Stomach (tissue), 9 donors: ENCODE results near the gene R3HDM4. TPM values are rescaled to one million over a fixed set of nuclear protein-coding genes. Genes with fewer than 3 reads are reported as not detected.

Experiments
- DNase-seq, 2 donors: peaks; one replicate each; pipeline versions ENCODE4 v3.0.0 to v3.0.0-alpha.2; 2013 to 2019
- H3K27ac ChIP-seq, 5 donors: fragments of 200-600 bp in 4 of 5; sonication (generic) in 4 of 5; one replicate each; pipeline ENCODE4 v1.5.1; 2013 to 2019; ENCODE audit warnings: mild to moderate bottlenecking in 1 of 5, moderate library complexity in 1 of 5
- H3K27me3 ChIP-seq, 3 donors: fragments of 200-600 bp; sonication (generic); one replicate each; pipeline ENCODE4 v1.5.1; 2017 to 2019; ENCODE audit warnings: mixed run types in 1 of 3
- H3K36me3 ChIP-seq, 4 donors: fragments of 200-600 bp; sonication (generic); 1 replicate in 3 of 4; 2 replicates in 1 of 4; pipeline ENCODE4 v1.5.1; 2016 to 2019
- H3K4me1 ChIP-seq, 4 donors: fragments of 200-600 bp; sonication (generic); one replicate each; pipeline ENCODE4 v1.5.1; 2016 to 2019
- H3K4me3 ChIP-seq, 4 donors: fragments of 200-600 bp; sonication (generic) in 3 of 4; one replicate each; pipeline ENCODE4 v1.5.1; 2016 to 2019; ENCODE audit warnings: mild to moderate bottlenecking in 1 of 4
- H3K9me3 ChIP-seq, 4 donors: fragments of 200-600 bp; sonication (generic); one replicate each; pipeline ENCODE4 v1.5.1; 2016 to 2019
- EP300 ChIP-seq: sonication (generic); formaldehyde crosslinking; IDR thresholded peaks from one replicate; pipeline ENCODE4 v1.6.1; 2017; ENCODE audit warnings: antibody characterized with exemption
- POLR2A ChIP-seq, 4 donors: fragments of 450-650 bp; IDR thresholded peaks; one replicate each; pipeline ENCODE4 v1.6.1; 2016; ENCODE audit warnings: antibody characterized with exemption in 4 of 4, control low read depth in 2 of 4, mild to moderate bottlenecking in 1 of 4, moderate library complexity in 1 of 4
- POLR2AphosphoS5 ChIP-seq, 3 donors: sonication (generic); formaldehyde crosslinking; IDR thresholded peaks; one replicate each; pipeline ENCODE4 v1.6.1; 2016; ENCODE audit warnings: antibody characterized with exemption in 3 of 3
- WGBS, 5 donors: extraction: QIAGEN DNeasy Blood & Tissue Kit in 3 of 5; methylation state at CpG; one replicate each; pipeline versions ENCODE4 v1.1.5 to v1.1.7; 2013 to 2018; 5-methylcytosine and 5-hydroxymethylcytosine counted together
- intact Hi-C: fragments of 100-400 bp; cut with DNase I; formaldehyde crosslinking; loops from one replicate; pipeline ENCODE4 v1.15.1; 2023; ENCODE audit warnings: low total_unique reads
- polyA plus RNA-seq, 3 donors: library from polyadenylated mRNA; stranded (reverse); fragments of 200-250 nt; gene quantifications; one replicate each; pipeline ENCODE4 v1.2.3, GENCODE V29; 2013
- total RNA-seq, 5 donors: library from RNA; depleted of rRNA; stranded (reverse); fragments of >200 nt; gene quantifications; one replicate each; pipeline versions ENCODE4 v1.1.0 to v1.2.3, GENCODE V29; 2014 to 2016
- TF ChIP-seq, protein P1 (sequence below), 7 experiments: fragments of 450-650 bp in 4 of 7; fragments of 200-600 bp in 3 of 7; sonication (generic) in 3 of 7; IDR thresholded peaks; one replicate each; pipeline ENCODE4 v1.5.1; 2016 to 2019; ENCODE audit warnings: antibody characterized with exemption in 7 of 7, control low read depth in 2 of 7, mild to moderate bottlenecking in 1 of 7
- donor health status: healthy with polysubstance abuse.
- donor health status: Bipolar disorder and iron deficiency.
- donor health status: healthy.

R3HDM4 gene
- total and polyA plus RNA-seq, 8 donors, result 5.8 to 63.8 (median 48.4) TPM

DNA sequence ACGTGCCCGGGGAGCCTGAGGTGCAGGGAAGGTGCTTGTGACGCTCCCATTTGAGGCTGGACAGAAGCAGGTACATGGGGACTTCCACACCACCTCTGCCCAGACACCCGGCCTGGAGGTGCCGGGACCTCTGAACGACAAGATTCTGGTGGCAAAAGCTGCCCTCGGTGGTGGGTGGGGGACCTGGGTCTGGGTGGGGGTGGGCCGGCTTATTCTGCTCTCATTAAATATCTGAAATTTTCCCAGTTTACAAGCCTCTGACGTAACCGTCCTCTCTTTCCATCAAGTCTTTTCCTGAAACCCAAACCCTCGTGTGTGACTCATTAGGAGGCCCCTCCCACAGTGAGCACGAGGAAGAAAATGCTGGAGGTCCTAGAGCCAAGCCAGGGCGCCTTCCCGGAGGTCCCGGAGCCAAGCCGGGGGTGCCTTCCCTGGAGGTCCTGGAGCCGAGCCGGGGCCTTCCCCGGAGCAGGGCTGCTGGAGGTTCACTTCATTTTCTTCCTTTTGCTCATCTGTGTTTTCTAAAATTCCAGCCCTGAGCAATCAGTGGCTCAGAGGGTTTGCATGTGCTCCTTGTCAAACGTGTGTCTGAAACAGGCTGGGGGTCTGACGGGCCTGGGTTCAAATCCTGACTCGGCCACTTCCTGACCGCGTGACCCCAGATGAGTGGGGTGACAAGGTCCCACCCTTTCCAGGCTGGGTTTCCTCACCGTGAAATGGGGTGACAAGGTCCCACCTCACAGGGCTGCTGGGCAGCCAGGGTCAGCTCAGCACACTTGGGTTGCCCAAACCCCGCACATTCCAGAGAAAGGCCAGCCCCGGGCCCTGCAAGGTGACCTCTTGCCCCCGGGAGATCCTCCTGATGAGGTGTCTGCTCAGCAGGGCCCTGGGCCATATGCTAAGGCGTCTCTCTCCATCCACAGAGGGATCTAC lies 43.5 kb downstream of the R3HDM4 start:
- H3K4me1 ChIP-seq, result peaks cover 12 to 52% (median 33%) of the 10 kb centered on the region in 4 donors
- peaks cover 16 to 67% (median 59%) of the 10 kb centered on the region in 4 donors for H3K36me3 ChIP-seq
- TF ChIP-seq POLR2AphosphoS5 (IDR thresholded peaks at IDR 0.05) (peak in 1 of 3 donors; percentile 50), POLR2A (IDR thresholded peaks at IDR 0.05) (no peak)
- no peaks in the 10 kb centered on the region for H3K9me3 ChIP-seq
- peak in 1 of 2 donors; percentile 79 for DNase-seq
- intact Hi-C loops, result loop anchor here (5.0 kb wide), 1 partner anchor 48 kb away; the partner anchor contains the start of gene KISS1R
- H3K4me3 ChIP-seq, result no peak overlapping the region
- H3K27ac ChIP-seq, result peak overlapping the region; percentile 58 to 90 (median 84)
- 67 to 77% (median 69%) methylated on average over 26 to 29 of the region's 29 CpGs for WGBS, 5 donors
- no peaks in the 10 kb centered on the region for H3K27me3 ChIP-seq

DNA sequence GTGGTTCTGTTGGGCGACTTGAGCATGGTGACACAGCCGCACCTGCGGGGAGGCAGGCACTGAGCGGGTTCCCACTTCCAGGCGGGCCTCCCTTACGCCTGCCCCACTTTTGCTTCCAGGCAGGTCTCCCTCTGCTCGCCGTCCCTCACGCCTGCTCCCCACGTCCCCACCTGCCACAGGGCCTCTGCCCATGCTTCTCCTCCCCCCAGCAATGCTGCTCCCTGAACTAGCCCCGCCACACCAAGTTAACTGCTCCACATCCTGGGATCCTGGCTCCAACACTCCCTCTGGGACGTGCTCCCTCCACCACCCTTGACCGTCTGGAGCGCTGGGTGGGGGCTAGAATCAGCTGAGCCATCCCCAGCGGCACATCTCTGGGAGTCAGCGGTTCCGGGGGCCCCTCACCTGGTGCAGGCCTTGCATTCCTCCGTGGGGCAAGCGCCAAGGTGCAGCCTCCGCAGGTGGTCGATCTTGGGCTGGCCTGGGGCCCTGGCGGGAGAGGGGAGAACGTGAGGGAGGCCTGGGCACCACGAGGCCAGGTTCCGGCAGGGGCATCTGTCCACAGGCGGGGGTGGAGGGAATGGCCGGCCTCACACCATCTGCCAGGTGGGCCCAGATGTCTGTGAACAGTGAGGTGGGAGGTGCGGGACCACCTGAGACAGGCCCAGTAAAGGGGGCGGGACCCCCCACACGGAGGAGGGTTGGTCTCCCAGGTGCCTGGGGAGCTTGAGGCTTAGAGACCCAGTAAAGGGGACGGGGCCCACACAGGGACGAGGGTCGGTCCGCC lies 44.4 kb downstream of the R3HDM4 start:
- DNase-seq, result no peak
- Histone ChIP-seq H3K9me3 (no peaks in the 10 kb centered on the region), H3K4me1 (peaks cover 17 to 58% (median 36%) of the 10 kb centered on the region in 4 donors), H3K4me3 (no peak overlapping the region), H3K36me3 (peaks cover 16 to 58% (median 50%) of the 10 kb centered on the region in 4 donors), H3K27ac (peak overlapping the region; percentile 58 to 90 (median 84)), H3K27me3 (no peaks in the 10 kb centered on the region)
- intact Hi-C loops, result loop anchor here (5.0 kb wide), 1 partner anchor 49 kb away; the partner anchor contains the start of gene KISS1R
- TF ChIP-seq POLR2A (IDR thresholded peaks at IDR 0.05), result no peak
- no peak for TF ChIP-seq POLR2AphosphoS5 (IDR thresholded peaks at IDR 0.05)
- TF ChIP-seq, protein P1, sequence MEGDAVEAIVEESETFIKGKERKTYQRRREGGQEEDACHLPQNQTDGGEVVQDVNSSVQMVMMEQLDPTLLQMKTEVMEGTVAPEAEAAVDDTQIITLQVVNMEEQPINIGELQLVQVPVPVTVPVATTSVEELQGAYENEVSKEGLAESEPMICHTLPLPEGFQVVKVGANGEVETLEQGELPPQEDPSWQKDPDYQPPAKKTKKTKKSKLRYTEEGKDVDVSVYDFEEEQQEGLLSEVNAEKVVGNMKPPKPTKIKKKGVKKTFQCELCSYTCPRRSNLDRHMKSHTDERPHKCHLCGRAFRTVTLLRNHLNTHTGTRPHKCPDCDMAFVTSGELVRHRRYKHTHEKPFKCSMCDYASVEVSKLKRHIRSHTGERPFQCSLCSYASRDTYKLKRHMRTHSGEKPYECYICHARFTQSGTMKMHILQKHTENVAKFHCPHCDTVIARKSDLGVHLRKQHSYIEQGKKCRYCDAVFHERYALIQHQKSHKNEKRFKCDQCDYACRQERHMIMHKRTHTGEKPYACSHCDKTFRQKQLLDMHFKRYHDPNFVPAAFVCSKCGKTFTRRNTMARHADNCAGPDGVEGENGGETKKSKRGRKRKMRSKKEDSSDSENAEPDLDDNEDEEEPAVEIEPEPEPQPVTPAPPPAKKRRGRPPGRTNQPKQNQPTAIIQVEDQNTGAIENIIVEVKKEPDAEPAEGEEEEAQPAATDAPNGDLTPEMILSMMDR (IDR thresholded peaks at IDR 0.05), result no peak
- TF ChIP-seq EP300, result no peak
- 85 to 94% (median 92%) methylated on average over 29 to 34 of the region's 34 CpGs for WGBS, 5 donors

DNA sequence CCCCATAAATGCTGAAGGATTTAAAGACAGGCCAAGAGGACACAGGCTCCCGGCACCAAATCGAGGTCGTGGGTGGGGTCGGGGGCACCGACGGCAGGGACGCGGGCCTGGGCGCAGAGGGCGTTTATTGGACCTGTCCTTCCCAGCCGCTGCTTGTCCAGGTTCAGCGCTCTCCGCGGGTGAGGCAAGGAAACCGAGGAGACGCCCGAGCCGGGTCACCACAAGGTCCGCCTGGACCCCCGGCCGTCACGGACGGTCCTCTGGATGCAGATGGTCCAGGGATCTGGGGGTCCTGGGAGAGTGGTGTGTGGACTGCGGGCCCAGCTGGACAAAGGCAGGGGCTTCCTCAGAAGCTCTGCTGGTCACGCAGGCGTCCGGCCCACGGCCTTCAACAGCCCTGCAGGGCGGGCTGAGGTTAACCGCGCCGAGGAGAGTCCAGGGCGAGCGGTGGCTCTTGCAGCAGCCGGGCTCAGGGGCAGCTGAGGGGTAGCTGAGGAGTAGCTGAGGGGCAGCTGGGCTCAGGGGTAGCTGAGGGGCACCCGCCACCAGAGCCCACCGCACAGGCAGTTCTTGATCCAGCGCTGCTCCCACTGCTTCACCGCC lies 45.1 kb downstream of the R3HDM4 start:
- peaks cover 0 to 2% (median 0%) of the 10 kb centered on the region in 3 donors for H3K27me3 ChIP-seq
- WGBS, 5 donors, result 93 to 97% (median 94%) methylated on average over 33 to 39 of the region's 39 CpGs
- peaks cover 16 to 53% (median 46%) of the 10 kb centered on the region in 4 donors for H3K36me3 ChIP-seq

DNA sequence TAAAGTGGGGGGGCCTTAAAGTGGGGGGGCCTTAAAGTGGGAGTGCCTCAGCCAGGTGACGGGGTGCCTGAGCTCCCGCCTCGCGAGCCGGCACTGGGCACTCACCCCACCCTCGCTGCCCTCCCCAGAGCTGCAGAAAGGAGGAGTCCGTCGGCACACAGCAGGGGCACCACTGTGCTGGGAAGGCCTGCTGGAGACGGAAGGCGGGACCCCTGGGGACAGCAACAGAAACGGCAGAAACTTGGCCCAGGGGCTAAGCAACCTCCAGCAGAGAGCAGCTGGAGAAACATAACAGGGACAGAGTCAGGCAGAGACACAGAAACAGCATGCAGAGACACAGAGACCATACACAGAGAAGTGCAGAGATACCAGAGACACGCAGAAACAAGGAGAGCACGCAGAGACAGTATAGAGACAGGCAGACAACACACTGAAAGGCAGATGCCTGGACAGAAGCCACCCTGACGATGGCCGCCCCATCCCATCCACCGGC lies 45.7 kb downstream of the R3HDM4 start:
- Histone ChIP-seq H3K36me3 (peaks cover 16 to 51% (median 45%) of the 10 kb centered on the region in 4 donors), H3K9me3 (no peaks in the 10 kb centered on the region), H3K27ac (no peak overlapping the region), H3K4me1 (peaks cover 25 to 61% (median 41%) of the 10 kb centered on the region in 4 donors), H3K4me3 (no peak overlapping the region), H3K27me3 (peaks cover 0 to 8% (median 0%) of the 10 kb centered on the region in 3 donors)
- peak in 1 of 2 donors; percentile 24 for DNase-seq
- TF ChIP-seq EP300, result no peak
- TF ChIP-seq POLR2A (IDR thresholded peaks at IDR 0.05), result no peak
- TF ChIP-seq, protein P1 (IDR thresholded peaks at IDR 0.05), result no peak
- no peak for TF ChIP-seq POLR2AphosphoS5 (IDR thresholded peaks at IDR 0.05)
- WGBS, 5 donors, result 69 to 85% (median 79%) methylated on average over 14 to 16 of the region's 16 CpGs
- intact Hi-C loops, result loop anchor here (5.0 kb wide), 1 partner anchor 50 kb away; the partner anchor contains the start of gene KISS1R

More for the DNA sequence above, 45.1 kb downstream of the R3HDM4 start:
- peaks cover 22 to 59% (median 40%) of the 10 kb centered on the region in 4 donors for H3K4me1 ChIP-seq
- intact Hi-C loops, result loop anchor here (5.0 kb wide), 1 partner anchor 49 kb away; the partner anchor contains the start of gene KISS1R
- no peaks in the 10 kb centered on the region for H3K9me3 ChIP-seq
- DNase-seq, result no peak
- peak overlapping the region in 2 of 5 donors; percentile 85 to 90 for H3K27ac ChIP-seq
- TF ChIP-seq POLR2A (IDR thresholded peaks at IDR 0.05) (no peak), EP300 (no peak)
- TF ChIP-seq, protein P1 (IDR thresholded peaks at IDR 0.05), result no peak
- no peak overlapping the region for H3K4me3 ChIP-seq
